GM18870 (cell line): Measurements from ENCODE around the gene BRAF.
"Not testable (repeated sequence)": the region's sequence is repeated elsewhere in the genome, so short reads cannot be mapped to it uniquely, and the experiment has no call there.

Experiments
- ATAC-seq: cut with Tn5 transposase; IDR thresholded peaks from one replicate; pipeline ENCODE4 v1.9.1; 2021; ENCODE audit warnings: moderate library complexity; ENCODE audit not compliant: unreplicated experiment

BRAF gene

DNA sequence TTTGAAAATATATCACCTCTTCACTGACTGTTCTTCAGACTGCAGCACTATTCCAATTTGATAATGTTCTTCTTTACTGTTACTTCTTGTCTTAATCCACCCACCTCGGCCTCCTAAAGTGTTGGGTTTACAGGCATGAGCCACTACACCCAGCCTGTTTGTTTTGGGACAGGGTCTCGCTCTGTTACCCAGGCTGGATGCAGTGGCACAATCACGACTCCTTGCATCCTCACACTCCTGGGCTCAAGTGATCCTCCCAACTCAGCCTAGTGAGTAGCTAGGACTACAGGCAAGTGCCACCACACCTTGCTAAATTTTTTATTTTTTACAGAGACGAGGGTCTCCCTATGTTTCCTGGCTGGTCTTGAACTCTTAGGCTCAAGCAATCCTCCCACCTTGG lies 150.4 kb downstream of the BRAF start:
- no peak for ATAC-seq

GRCh38 chr7:140773104-140773503 lies 151.6 kb downstream of the BRAF start:
- no peak for ATAC-seq

DNA sequence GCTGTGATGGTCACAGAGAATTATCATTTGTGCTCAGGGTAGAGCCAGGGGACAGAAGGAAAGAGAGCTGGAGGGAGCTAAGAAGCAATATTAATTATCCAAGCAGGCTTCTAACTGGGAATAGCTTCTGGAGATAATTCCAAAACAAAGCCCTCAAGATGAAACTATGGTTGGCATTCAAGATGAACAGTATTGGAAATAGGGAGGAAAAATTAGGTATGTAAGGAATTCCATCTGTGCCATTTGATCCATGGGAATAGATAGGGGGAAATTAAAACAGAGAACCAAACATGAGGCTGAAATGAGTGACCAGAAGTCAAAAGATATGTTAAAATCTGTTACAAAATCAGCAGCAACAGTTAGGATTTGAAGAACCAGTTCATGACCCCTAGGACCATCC lies 152.9 kb downstream of the BRAF start:
- ATAC-seq, result no peak

DNA sequence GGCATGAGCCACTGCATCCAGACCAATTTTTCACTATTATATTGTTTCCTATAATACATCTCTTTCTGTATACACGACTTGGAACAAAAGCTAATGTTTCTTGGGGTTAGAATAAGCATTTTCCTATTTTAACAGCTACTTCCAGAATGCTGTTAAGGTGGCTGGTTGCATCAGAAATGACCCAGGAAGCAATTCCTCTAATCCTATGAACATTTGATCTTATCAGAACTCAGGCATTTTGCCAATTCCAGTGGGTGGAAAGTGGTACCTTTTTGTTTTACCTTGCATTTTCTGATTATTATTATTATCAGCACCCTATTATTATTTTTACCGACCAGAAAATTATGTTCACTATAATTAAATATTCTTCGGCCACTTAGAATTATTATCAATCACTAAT lies 154.9 kb downstream of the BRAF start:
- no peak for ATAC-seq

DNA sequence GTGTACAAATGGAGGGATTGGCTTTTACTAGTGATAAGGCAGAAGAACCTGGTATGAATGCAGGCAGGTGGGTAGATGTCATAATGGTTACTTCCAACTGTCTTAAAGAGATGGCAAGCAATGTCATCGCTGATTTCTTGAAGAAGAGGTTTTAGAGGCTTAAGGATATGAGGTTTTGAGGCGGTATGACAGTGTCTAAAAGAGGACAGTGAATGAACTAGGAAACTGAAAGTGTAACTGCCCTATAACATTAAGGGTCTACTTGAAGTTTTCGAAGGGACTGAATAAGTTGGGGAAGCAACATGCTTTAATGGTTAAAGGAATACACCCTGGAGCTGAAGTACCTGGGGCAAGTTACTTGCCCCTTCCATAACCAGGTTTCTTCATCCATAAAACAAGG lies 157.3 kb downstream of the BRAF start:
- no peak for ATAC-seq

- ATAC-seq, result not testable (repeated sequence)
These were observed 159.3 kb downstream of the BRAF start for GRCh38 chr7:140765441-140765840.

- not testable (repeated sequence) for ATAC-seq
These were observed 161.6 kb downstream of the BRAF start for GRCh38 chr7:140763166-140763565.

DNA sequence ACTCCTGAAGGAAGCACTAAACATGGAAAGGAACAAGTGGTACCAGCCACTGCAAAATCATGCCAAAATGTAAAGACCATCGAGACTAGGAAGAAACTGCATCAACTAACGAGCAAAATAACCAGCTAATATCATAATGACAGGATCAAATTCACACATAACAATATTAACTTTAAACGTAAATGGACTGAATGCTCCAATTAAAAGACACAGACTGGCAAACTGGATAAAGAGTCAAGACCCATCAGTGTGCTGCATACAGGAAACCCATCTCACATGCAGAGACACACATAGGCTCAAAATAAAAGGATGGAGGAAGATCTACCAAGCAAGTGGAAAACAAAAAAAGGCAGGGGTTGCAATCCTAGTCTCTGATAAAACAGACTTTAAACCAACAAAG lies 163.4 kb downstream of the BRAF start:
- ATAC-seq, result not testable (repeated sequence)

DNA sequence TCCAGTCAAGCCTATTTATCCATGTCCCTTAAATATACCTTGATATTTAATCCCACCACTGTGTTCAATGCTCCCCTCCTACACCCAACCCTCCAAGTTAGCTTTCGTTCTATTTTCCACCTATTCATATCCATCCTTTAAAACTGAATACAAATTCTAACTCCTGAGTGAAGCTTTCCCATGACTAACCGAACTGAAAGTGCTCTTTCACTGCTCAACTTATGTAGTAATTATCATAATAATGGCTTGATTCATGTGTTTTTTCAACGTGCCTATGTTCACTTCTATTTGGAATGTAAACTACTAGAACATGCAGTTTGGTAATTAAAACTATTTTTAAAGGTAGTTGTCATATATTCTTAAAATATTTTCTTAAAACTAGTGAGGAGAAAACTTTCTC lies 170.2 kb downstream of the BRAF start:
- no peak for ATAC-seq

- ATAC-seq, result no peak
These were observed 172.2 kb downstream of the BRAF start for GRCh38 chr7:140752533-140752932.

- no peak for ATAC-seq
These were observed 178.0 kb downstream of the BRAF start for GRCh38 chr7:140746751-140747150.

GRCh38 chr7:140745266-140746058 lies 179.3 kb downstream of the BRAF start:
- no peak for ATAC-seq

DNA sequence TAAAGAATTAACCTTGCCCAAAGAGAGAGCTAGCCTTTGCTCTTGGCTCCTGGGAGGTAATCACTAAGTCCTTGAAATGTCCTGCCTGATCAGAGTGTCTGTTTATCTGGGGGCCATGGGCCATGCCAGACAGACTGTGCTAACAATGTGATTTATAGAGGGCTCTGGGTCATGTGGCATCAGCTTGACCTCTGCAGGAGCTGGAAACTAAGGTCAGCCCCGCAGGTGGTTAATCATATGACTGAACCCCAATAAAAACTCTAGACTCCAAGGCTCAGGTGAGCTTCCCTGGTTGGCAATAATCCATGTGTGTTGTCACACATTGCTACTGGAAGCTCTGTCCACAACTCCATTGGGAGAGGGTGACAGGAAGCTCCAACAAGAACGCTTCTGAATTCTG lies 180.7 kb downstream of the BRAF start:
- ATAC-seq, result no peak

DNA sequence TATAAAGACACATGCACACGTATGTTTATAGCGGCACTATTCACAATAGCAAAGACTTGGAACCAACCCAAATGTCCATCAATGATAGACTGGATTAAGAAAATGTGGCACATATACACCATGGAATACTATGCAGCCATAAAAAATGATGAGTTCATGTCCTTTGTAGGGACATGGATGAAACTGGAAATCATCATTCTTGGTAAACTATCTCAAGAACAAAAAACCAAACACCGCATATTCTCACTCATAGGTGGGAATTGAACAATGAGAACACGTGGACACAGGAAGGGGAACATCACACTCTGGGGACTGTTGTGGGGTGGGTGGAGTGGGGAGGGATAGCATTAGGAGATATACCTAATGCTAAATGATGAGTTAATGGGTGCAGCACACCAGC lies 181.5 kb downstream of the BRAF start:
- not testable (repeated sequence) for ATAC-seq

DNA sequence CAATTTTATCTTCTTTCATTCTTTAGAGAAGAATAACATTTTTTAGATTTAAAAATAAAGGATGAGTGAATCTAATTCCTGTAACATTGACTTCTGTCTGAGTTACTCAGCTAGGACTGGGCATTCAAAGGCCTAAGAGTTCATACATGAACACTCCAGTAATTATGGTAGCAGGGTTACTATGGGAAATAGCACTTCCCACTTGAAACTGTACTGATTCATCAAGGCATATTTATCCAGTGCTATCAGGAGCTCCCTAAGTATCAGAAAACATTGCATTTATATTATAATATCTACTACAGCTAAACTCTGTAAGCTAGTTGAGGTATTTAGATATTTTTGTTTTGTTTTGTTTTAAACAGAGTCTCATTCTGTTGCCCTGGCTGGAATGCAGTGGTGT lies 186.4 kb downstream of the BRAF start:
- no peak for ATAC-seq

DNA sequence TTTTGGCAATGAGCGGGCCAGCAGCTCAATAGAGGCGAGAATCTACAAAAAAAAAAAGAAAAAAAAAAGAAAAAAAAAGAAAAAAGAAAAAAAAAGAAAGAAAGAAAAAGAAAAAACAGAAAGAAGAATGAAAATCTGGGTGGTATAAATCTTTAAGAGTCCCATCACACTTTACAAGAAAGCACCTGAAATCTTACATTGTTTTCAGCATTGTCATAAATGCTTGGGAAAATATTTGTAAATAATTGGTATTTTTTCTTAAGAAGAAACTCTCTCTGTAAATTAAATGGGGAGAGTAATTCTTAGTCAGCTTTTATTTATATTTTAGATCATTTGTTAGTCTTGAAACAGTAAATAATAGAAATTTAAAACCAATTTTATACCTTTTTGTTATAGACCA lies 190.0 kb downstream of the BRAF start:
- ATAC-seq, result no peak

GRCh38 chr7:140734096-140734495 lies 190.6 kb downstream of the BRAF start:
- ATAC-seq, result no peak

DNA sequence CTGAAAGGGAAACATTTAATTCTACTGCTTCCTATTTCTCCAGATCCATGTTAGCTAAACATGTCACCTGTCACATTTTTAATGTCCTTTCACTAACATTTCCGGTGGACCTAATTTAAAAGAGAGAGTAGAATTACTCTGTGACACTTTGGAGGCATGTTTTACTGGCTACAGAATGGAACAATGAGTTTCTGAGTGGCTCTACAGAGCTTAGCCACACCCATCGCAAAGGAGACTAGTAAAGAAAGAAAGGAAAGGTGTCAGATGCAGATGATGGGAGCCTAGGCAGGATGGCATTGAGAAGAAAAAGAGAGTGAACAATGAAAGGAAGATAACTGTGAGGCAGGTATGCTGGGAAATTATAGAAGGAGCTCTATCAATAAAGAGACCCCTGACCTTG lies 192.3 kb downstream of the BRAF start:
- ATAC-seq, result no peak

- ATAC-seq, result no peak
These were observed 198.4 kb downstream of the BRAF start for GRCh38 chr7:140726281-140726680.

- ATAC-seq, result no peak
These were observed 200.0 kb downstream of the BRAF start for GRCh38 chr7:140724706-140725105.

DNA sequence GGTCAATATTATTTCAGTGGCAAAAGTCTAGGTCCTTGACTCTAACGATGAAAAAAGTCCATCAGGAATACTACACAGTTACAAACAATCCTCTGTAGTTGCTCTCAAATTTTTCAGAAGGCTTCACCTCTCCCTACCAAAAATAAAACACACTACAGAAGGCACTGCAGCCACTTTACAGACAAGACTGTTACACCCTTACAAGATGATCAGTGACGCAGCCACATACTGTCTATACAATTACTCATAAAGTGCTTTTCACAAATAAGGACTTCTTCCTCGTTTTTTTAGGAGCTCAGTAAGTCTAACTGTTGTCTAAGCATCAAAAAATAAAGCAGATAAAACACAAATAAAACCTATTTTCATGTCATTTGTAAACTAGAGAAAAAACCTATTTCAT lies 201.2 kb downstream of the BRAF start:
- ATAC-seq, result no peak

- ATAC-seq, result no peak
These were observed 201.7 kb downstream of the BRAF start for GRCh38 chr7:140723006-140723405.

- no peak for ATAC-seq
These were observed 202.5 kb downstream of the BRAF start for GRCh38 chr7:140722254-140722653.
